Astrocyte (in vitro differentiated cells and primary cell): ENCODE data around the gene CIAO3. TPM values are rescaled to one million over a fixed set of nuclear protein-coding genes. Genes with fewer than 3 reads are reported as not detected.

Source experiments
- DNase-seq: peaks from one replicate; pipeline ENCODE4 v3.0.0-alpha.2; 2010; ENCODE audit warnings: low read depth
- FAIRE-seq: peaks from 2 replicates; lab custom pipeline; 2011; peaks lifted over from hg19 to GRCh38; lab: Jason Lieb, UNC
- H2AFZ ChIP-seq: 2 replicates; pipeline ENCODE4 v1.6.0; 2012; ENCODE audit warnings: low read depth, low read length, inconsistent platforms
- H3K27ac ChIP-seq: 2 replicates; pipeline ENCODE4 v1.5.1; 2011; ENCODE audit warnings: low read depth, low read length, inconsistent platforms
- H3K27me3 ChIP-seq: 2 replicates; pipeline ENCODE4 v1.6.0; 2011; ENCODE audit warnings: low read length, inconsistent platforms; ENCODE audit not compliant: insufficient read depth
- H3K36me3 ChIP-seq: 2 replicates; pipeline ENCODE4 v1.5.1; 2011; ENCODE audit warnings: low read length, inconsistent platforms; ENCODE audit not compliant: insufficient read depth
- H3K4me1 ChIP-seq: 2 replicates; pipeline ENCODE4 v1.5.1; 2011; ENCODE audit warnings: low read length, inconsistent platforms; ENCODE audit not compliant: insufficient read depth
- H3K4me2 ChIP-seq: 2 replicates; pipeline ENCODE4 v1.6.0; 2012; ENCODE audit warnings: low read length, inconsistent platforms
- H3K4me3 ChIP-seq: 2 replicates; pipeline ENCODE4 v1.5.1; 2011; ENCODE audit warnings: low read depth, mild to moderate bottlenecking, low read length, inconsistent platforms; ENCODE audit not compliant: insufficient read depth
- H3K79me2 ChIP-seq: 2 replicates; pipeline ENCODE4 v1.6.0; 2012; ENCODE audit warnings: mild to moderate bottlenecking, low read length, inconsistent platforms; ENCODE audit not compliant: insufficient read depth
- H3K9ac ChIP-seq: 2 replicates; pipeline ENCODE4 v1.6.0; 2012; ENCODE audit warnings: mild to moderate bottlenecking, low read length, inconsistent platforms
- H3K9me3 ChIP-seq: 2 replicates; pipeline ENCODE4 v1.5.1; 2012; ENCODE audit warnings: low read depth, mild to moderate bottlenecking, low read length, inconsistent platforms; ENCODE audit not compliant: insufficient read depth
- H4K20me1 ChIP-seq: 2 replicates; pipeline ENCODE4 v1.6.0; 2012; ENCODE audit warnings: low read length, inconsistent platforms; ENCODE audit not compliant: insufficient read depth
- H3K27ac Mint-ChIP-seq: one replicate; pipeline ENCODE4 v1.8.0; 2021; ENCODE audit warnings: mild to moderate bottlenecking, mixed read lengths; ENCODE audit not compliant: unreplicated experiment
- H3K27me3 Mint-ChIP-seq: one replicate; pipeline ENCODE4 v1.8.0; 2021; ENCODE audit warnings: low read depth, mixed read lengths; ENCODE audit not compliant: unreplicated experiment
- H3K36me3 Mint-ChIP-seq: one replicate; pipeline ENCODE4 v1.8.0; 2021; ENCODE audit warnings: low read depth, mixed read lengths; ENCODE audit not compliant: unreplicated experiment
- H3K4me1 Mint-ChIP-seq: one replicate; pipeline ENCODE4 v1.8.0; 2021; ENCODE audit warnings: low read depth, mixed read lengths; ENCODE audit not compliant: unreplicated experiment
- H3K4me3 Mint-ChIP-seq: one replicate; pipeline ENCODE4 v1.8.0; 2021; ENCODE audit warnings: mild to moderate bottlenecking, moderate library complexity, mixed read lengths; ENCODE audit not compliant: unreplicated experiment
- H3K9me3 Mint-ChIP-seq: one replicate; pipeline ENCODE4 v1.8.0; 2021; ENCODE audit warnings: mild to moderate bottlenecking, mixed read lengths; ENCODE audit not compliant: unreplicated experiment
- EZH2 ChIP-seq: IDR thresholded peaks from 2 replicates; pipeline ENCODE4 v1.6.1; 2012; ENCODE audit warnings: mild to moderate bottlenecking, low read length, inconsistent platforms; ENCODE audit not compliant: insufficient read depth
- total RNA-seq: library from RNA; stranded (reverse); gene quantifications from 2 replicates; pipeline ENCODE4 v1.2.1, GENCODE V29; 2021
- TF ChIP-seq, protein P1 (sequence below): IDR thresholded peaks from 2 replicates; pipeline ENCODE4 v1.5.1; 2011; ENCODE audit warnings: low read depth, mild to moderate bottlenecking, inconsistent platforms, low read length, moderate library complexity; ENCODE audit not compliant: insufficient read depth

Gene CIAO3
- total RNA-seq, 1 donor from 2014 or later = 19.6 TPM

- Histone ChIP-seq H3K27ac (no peak overlapping the region), H3K9me3 (no peaks in the 10 kb centered on the region), H3K4me1 (peaks cover 18% of the 10 kb centered on the region), H3K4me3 (no peak overlapping the region), H3K4me2 (no peak overlapping the region), H3K27me3 (peaks cover 15% of the 10 kb centered on the region), H3K36me3 (no peaks in the 10 kb centered on the region), H4K20me1 (peaks cover 15% of the 10 kb centered on the region), H2AFZ (no peak overlapping the region), H3K79me2 (no peaks in the 10 kb centered on the region), H3K9ac (no peak overlapping the region)
- H3K4me3 Mint-ChIP-seq = no peak overlapping the region
- peaks cover 24% of the 10 kb centered on the region for H3K27me3 Mint-ChIP-seq
- H3K27ac Mint-ChIP-seq = no peak overlapping the region
- H3K4me1 Mint-ChIP-seq = peaks cover 8% of the 10 kb centered on the region
- TF ChIP-seq, protein P1, sequence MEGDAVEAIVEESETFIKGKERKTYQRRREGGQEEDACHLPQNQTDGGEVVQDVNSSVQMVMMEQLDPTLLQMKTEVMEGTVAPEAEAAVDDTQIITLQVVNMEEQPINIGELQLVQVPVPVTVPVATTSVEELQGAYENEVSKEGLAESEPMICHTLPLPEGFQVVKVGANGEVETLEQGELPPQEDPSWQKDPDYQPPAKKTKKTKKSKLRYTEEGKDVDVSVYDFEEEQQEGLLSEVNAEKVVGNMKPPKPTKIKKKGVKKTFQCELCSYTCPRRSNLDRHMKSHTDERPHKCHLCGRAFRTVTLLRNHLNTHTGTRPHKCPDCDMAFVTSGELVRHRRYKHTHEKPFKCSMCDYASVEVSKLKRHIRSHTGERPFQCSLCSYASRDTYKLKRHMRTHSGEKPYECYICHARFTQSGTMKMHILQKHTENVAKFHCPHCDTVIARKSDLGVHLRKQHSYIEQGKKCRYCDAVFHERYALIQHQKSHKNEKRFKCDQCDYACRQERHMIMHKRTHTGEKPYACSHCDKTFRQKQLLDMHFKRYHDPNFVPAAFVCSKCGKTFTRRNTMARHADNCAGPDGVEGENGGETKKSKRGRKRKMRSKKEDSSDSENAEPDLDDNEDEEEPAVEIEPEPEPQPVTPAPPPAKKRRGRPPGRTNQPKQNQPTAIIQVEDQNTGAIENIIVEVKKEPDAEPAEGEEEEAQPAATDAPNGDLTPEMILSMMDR = no peak
- TF ChIP-seq EZH2 = no peak
- H3K9me3 Mint-ChIP-seq = peaks cover 3% of the 10 kb centered on the region
- H3K36me3 Mint-ChIP-seq = no peaks in the 10 kb centered on the region
- FAIRE-seq = no peak
- no peak for DNase-seq
Observed at GRCh38 chr16:708959-709358, 31.8 kb downstream of the CIAO3 start.

DNA sequence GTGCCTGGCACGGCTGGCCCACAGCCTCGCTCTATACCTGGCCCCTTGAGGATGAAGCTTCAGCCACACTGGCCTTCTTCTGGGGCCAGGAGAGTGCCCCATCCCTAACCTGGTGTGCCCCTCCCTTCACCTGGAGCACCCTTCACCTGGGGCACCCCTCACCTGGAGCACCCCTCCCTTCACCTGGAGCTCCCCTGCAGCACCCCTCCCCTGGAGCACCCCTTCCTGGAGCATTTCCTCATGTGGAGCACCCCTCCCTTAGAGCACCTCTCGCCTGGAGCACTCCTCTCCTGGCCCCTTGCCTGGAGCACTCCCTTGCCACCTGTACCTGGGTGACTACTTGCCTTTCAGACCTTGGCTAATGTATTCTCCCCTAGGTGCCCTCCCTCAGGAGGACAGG, 32.8 kb downstream of the CIAO3 start:
- Histone ChIP-seq H3K27me3 (peaks cover 22% of the 10 kb centered on the region), H3K4me1 (peaks cover 18% of the 10 kb centered on the region), H3K4me3 (no peak overlapping the region), H3K9ac (no peak overlapping the region), H3K9me3 (no peaks in the 10 kb centered on the region), H3K36me3 (no peaks in the 10 kb centered on the region), H4K20me1 (peaks cover 18% of the 10 kb centered on the region), H3K79me2 (no peaks in the 10 kb centered on the region), H3K4me2 (no peak overlapping the region), H2AFZ (no peak overlapping the region), H3K27ac (no peak overlapping the region)
- DNase-seq (no peak), FAIRE-seq (no peak)
- no peak for TF ChIP-seq EZH2
- TF ChIP-seq, protein P1 = no peak
- Mint-ChIP-seq H3K36me3 (no peaks in the 10 kb centered on the region), H3K27ac (no peak overlapping the region), H3K9me3 (peaks cover 3% of the 10 kb centered on the region), H3K4me1 (peaks cover 8% of the 10 kb centered on the region), H3K27me3 (peaks cover 31% of the 10 kb centered on the region), H3K4me3 (no peak overlapping the region)

DNA sequence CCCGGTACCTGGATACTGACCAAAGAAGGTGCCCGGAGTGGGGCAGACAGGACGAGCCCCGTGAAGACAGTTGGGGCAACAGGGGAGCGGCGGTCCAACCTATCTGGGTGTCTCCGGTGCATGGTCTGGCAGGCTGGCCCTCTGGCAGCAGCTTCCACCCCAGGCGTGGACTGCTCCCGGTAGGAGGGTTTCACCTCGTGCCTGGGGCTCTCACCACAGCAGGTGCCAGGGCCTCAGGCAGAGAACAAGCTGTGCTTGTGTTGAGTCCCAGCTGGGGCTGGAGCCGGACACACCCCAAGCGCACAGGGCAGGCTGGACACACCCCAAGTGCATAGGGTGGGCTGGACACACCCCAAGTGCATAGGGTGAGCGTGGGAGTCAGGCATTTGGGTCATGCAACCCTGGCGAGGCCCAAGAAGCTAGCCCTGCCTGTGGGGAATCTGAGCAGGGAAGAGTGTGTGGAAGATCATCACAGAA, 33.7 kb downstream of the CIAO3 start:
- Histone ChIP-seq H3K9ac (no peak overlapping the region), H3K9me3 (no peaks in the 10 kb centered on the region), H3K4me2 (no peak overlapping the region), H3K27ac (no peak overlapping the region), H3K4me3 (no peak overlapping the region), H2AFZ (no peak overlapping the region), H3K36me3 (no peaks in the 10 kb centered on the region), H3K4me1 (peaks cover 18% of the 10 kb centered on the region), H3K79me2 (no peaks in the 10 kb centered on the region), H3K27me3 (peaks cover 31% of the 10 kb centered on the region), H4K20me1 (peaks cover 26% of the 10 kb centered on the region)
- FAIRE-seq (no peak), DNase-seq (no peak)
- Mint-ChIP-seq H3K4me3 (peak overlapping the region; percentile 40), H3K27me3 (peaks cover 40% of the 10 kb centered on the region), H3K36me3 (no peaks in the 10 kb centered on the region), H3K9me3 (peaks cover 5% of the 10 kb centered on the region), H3K4me1 (peaks cover 3% of the 10 kb centered on the region), H3K27ac (no peak overlapping the region)
- TF ChIP-seq EZH2 = no peak
- TF ChIP-seq, protein P1 = no peak
